Measurements from ENCODE around the gene TMEM269.

The TMEM269 gene

GRCh38 chr1:42825036-42825851, 40.5 kb downstream of the TMEM269 start:
- DNase-seq, result no peak

- DNase-seq, result no peak
These were observed 45.8 kb downstream of the TMEM269 start for GRCh38 chr1:42830631-42831030.

DNA sequence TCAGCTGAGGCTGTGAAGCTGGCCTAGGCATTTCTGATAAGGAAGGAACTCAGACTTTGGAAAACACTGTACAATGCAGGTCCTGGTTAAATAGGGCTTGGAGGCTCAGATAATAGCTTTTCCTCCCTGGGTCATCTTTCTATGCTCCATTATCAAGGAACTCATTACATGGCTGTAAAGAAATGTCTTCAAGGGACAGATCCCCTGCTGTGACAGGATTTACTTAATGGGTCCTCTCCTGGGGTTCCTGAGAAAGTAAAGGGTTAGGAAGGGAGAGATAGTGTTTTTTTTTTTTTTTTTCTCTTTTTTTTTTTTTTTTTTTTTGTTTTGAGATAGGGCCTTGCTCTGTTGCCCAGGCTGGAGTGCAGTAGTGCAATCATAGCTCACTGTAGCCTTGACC, 46.5 kb downstream of the TMEM269 start:
- DNase-seq, result no peak

DNA sequence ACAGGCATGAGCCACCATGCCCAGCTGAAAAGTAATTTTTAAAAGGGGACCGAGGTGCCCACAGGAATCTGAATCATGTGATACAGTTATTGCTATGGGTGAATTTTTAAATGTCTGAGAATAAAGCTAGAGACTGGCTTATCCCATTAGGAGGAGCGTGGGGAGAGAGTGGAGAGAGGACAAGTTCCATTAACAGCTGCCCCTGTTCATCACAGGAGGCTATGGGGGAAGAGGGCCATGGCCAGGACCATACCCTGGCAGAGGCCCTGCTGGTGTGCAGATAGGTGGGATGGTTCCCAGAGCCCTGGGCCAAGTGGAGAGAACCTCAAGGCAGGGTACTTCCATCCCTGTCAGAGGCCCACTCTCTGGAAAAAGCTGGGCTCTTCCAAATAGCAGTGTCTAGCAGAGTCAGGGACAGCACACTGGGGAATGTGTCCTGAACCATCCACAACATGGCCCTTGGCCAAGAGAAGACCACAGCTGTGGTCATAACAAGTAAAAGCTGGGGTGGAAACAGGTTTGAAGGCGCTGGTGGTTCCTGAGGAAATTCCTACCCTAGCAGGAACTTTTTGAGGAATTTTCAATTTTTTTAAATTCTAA, 48.0 kb downstream of the TMEM269 start:
- DNase-seq, result no peak

GRCh38 chr1:42833981-42834380, 49.2 kb downstream of the TMEM269 start:
- no peak for DNase-seq

DNA sequence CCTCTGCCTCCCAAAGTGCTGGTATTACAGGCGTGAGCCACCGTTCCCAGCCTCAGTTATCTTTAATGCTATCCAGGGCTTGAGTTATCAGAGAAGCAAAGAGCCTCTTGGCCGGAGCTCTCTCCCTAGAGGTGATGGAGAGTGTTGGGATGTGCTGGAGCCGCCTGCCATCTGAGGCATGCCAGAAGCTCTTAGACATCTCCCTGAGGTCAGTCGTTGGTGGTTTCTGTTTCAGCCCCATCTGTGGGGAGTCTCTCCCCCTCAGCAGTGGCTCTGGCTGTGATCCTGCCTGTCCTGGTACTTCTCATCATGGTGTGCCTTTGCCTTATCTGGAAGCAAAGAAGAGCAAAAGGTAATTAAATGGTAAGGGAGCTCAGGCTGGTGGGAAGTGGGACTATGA, 50.0 kb downstream of the TMEM269 start:
- DNase-seq, result no peak

DNA sequence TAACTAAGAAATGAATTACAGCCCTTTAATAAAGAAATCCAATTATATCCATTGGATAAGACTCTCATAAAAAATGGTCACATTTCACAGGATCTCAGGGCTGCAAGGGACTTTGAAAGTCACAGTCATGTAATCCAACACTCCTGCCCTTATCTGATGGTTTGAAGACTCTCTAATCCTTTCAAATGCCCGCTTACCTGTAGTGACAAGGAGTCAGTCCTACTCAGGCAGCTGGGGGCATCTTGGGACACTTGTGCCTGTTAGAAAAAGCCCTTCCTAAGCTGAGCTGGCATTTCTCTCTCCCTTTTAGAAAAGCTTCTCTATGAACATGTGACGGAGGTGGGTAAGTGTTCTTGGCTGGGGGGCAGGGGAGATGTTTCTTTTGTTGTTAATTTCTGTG, 50.6 kb downstream of the TMEM269 start:
- no peak for DNase-seq

DNA sequence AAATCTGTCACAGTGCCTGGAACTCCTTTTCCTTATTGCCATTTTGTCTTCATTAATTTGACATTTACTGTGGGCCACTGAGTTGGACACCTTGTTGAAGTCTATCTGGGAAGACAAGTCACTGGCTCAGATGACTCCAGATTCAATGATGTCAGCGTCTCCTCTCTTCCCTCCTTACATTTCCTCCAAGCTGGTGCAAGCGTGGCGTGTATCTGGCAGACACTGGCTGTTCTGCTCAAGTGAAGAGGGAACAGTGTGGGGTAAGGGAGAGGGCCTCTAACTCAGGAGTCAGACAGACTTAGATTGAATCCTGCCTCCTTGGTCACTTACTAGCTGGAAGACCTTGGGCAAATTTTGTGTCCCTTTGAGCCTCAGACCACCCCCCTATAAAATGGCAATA, 52.9 kb downstream of the TMEM269 start:
- no peak for DNase-seq

GRCh38 chr1:42838482-42839190, 53.8 kb downstream of the TMEM269 start:
- no peak for DNase-seq

DNA sequence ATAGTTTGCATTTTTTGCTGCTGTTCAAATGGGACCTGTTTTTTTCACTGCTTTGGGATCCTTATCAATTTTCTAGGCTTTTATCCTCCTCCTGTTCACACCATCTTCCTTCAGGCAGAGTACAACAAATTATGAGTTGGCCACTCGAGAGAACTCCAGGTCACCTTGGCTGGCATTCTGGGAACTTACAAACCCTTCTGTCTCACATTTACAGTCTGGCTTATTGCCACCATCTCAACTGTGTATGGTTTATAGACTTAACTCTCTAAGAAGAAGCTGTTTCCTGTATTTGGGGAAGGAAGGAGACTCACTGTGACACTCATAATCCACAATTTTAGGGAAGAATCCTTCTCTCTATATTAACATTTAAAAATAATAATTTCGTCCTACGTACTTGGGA, 56.2 kb downstream of the TMEM269 start:
- DNase-seq, result no peak

DNA sequence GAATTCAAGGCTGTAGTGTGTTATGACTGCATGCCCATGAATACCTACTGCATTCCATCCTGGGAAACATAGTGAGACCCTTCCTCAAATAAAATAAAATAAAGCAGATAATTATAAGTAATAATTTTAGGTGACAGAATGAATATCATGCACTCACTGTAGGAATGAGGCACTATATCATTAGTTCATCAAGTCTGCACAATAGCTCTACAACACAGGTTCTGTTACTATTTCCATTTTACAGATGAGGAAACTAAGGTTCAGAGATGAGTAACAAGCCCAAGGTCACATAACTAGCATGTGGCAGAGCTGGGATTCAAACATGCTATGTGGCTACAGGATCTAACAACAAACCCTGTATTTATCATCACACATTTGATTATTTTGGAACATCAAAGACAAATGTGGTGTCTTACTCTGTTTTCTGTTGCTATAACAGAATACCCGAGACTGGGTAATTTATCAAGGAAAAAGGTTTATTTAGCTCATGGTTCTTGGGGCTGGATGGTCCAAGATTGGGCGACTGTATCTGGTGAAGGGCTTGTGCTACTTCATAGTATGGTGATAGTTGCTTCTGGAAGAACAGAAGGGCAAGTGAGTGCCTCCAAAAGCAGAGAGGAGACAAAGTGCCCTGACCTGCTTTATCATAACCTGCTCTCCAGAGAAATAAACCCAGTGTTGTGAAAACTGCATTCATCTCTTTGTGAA, 56.8 kb downstream of the TMEM269 start:
- no peak for DNase-seq

DNA sequence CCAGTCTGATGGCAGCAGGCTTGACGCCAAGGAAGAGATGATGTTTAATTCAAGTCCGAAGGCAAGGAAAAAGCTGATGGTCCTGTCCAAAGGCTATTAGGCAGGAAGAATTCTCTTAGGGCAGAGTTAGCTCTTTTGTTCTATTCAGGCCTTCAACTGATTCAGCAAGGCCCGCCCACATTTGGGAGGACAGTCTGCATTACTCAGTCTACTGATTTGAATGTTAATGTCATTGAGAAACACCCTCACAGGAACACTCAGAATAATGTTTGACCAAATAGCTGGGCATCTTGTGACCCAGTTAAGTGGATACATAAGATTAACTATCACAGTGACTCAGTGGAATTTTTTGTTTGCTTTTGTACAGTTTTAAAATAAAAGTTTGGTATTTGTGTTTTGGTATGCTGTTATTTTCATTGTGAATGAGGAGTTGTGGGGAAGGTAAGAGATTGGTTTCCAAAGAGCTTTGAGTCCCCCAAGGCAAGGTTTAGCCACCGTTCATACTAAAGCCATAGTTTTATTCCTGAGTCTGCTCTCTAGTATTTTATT, 59.9 kb downstream of the TMEM269 start:
- no peak for DNase-seq

- DNase-seq, result no peak
These were observed 60.4 kb downstream of the TMEM269 start for GRCh38 chr1:42845193-42845592.

GRCh38 chr1:42845866-42846256, 61.1 kb downstream of the TMEM269 start:
- DNase-seq, result no peak

DNA sequence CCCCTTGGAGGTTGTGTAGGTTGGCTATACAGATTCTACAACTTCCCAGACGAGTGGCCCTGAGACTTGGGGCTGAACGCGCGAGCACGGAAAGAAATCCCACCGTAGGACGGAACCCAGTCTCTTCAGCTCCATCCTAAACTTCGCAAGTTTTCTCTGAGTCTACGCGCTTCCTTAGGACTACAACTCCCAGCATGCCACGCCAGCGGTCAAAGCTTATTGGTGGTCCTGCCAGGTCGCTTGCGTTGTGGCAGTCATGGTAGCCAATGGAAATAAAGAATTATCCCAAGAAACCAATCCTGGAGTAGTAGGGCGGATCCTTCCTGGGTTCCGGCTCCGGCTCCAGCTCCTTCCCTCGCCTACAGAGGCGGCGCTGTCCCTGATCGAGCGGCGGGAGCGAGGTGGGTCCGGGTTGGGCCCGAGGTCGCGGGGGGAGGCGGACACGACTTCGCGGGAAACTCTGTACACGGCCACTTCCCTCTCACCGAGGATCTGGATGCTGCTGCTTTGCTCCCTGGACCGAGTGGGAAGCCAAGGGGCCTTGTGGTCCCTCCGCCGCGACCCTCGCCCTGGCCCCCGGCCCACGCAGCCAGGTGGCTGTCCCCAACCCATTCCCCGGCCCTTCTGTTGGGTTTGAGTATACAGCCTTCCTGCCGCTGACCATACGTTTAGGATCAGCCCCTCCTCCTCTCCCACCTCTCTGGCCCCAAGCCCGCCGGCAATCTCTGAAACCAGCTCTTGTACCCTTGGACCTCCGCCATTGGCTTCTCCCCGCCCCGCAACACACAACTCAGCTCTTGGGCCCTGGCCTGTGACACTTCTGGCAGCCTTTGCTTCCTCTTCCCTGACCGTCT, 61.7 kb downstream of the TMEM269 start, which contains the start of gene ZNF691:
Gene ZNF691, plus strand, starts transcription at position 357 of the 854 bp plus-strand sequence. CDS start 3,046 bp downstream, outside the sequence.
- DNase-seq, result peak; percentile 80

DNA sequence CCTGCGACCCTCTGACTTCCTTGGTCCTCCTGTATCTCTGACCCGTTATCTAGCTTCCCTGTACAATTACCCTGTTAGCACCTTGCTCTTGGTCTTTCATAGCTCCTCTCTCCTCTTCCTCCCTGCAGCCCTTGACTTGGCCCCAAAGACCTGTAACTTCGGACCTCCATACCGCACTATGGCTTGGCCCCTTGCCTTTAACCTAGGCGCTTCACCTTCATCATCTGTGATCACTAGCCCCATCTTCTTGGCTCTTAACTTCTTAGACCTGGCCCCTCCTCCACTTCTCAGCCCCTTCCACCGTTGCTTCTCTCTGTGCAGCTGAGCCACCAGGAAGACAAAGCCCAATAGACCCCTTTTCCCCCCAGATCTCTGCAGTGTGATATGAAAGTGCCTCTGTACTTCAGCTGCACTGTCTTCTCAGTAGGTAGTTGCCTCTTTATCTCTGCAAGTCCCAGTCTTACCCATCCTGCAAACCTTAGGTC, 62.4 kb downstream of the TMEM269 start:
- no peak for DNase-seq

DNA sequence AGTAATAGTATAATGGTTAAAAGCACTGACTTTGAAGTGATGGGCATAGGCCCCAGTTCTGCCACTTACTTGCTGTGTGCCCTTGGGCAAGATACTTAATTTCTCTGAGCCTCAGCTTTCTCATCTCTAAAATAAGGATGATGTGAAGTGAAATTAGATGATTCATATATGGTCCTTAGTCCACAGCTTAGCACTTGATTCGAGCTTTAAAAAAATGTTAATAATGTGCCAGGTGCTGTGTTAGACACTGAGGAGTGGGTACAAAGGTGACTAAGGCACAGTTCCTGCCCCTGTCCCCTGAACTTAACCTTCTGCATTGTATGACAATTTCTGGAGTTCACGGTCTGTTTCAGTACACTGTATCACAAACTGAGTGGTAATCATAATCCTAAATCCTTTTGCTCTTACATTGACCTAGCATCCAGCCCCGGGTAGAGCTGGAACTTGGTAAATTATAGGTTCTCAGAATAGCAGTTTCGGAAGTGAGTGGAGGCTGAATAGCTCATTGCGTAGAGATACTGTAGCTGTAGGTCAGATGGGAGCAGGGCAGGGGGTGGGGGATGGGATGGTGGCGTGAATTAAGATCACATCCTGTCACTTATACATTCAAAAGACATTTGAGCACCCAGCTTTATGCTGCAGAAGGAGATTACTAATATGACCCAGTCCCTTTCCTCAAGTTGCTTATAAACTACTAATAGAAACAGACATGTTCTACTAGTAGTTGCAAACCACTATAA, 63.1 kb downstream of the TMEM269 start:
- no peak for DNase-seq

GRCh38 chr1:42848823-42849537, 64.2 kb downstream of the TMEM269 start:
- DNase-seq, result no peak

DNA sequence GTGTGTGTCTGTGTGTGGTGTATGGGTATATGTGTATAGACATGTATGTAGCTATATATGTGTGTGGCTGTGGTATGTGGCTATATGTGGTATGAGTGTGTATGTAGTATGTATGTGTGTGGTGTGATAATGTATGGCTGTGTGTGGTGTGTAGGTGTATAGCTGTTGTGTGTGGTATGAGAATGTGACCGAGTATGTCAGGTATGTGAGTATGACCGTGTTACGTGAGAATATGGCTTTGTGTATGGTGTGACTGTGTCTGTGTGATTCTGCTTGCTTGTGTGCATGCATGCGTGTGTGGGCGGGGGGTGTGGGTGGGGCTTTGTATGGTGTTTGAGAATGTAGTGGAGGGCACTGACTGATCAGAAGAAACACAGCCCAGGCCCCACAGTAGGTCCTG, 65.2 kb downstream of the TMEM269 start:
- DNase-seq, result no peak

All from activated T-cell treated with anti-CD3 and anti-CD28 coated beads, Interleukin-2, amount 50 U/mL, for 1 hour (primary cell).